G401 (cell line): ENCODE data around the gene NFASC. TPM values are rescaled to one million over a fixed set of nuclear protein-coding genes. Genes with fewer than 3 reads are reported as not detected.

ENCODE experiments used
- DNase-seq: peaks from one replicate; pipeline ENCODE4 v3.0.0-alpha.2; 2015; ENCODE audit warnings: low spot score
- in situ Hi-C: cut with HindIII; loops from 2 replicates; pipeline ENCODE4 v1.10.0; 2016; ENCODE audit warnings: low sequenced_read_pairs, mixed read lengths
- total RNA-seq: library from RNA; depleted of rRNA; stranded (reverse); fragments of >200 nt; shearing (Covaris generic); gene quantifications from 2 replicates; pipeline ENCODE4 v1.2.3, GENCODE V29; 2014

Gene NFASC
- total RNA-seq, 1 experiment from 2014 or later, result not detected

DNA sequence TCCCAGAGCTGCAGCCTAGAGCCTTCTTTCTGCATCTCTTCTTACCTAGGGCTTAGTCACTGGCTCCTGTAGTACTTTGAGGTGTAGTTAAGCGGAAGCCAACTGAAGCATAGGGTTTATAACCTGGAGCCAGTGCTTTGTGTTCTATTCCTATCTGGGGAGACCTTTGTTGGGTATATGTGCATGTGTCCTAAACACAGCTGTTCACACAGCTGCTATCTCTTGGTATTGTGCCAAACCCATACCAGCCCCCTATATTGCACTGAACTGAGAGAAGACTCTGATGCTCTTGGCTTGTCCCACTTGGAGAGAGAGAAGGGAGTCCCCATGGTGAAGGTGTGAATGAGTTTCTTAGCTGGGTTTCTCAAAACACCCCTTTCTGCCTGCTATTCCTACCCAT, 17.2 kb upstream of the NFASC start:
- in situ Hi-C loops, result no loop called here
- DNase-seq, result no peak

DNA sequence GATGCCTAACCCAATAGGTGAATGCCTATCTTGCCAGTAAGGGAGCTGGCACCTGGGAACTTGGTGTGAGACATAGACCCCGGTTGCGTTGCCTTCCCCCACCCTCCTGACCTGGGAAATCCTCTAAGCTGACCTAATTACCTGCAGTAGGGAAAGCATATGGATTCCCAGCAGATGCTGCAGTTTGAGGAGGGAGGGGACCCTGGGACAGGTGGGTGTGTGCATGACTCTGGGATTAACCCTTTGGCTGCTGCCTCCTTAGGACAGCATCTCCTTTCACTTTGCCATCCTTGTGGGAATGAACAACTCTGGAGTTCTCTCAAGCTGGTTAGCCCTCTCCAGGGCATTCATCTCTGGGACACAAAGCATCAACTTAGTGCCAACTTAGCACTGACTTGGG, 16.4 kb upstream of the NFASC start:
- no peak for DNase-seq
- in situ Hi-C loops, result no loop called here

DNA sequence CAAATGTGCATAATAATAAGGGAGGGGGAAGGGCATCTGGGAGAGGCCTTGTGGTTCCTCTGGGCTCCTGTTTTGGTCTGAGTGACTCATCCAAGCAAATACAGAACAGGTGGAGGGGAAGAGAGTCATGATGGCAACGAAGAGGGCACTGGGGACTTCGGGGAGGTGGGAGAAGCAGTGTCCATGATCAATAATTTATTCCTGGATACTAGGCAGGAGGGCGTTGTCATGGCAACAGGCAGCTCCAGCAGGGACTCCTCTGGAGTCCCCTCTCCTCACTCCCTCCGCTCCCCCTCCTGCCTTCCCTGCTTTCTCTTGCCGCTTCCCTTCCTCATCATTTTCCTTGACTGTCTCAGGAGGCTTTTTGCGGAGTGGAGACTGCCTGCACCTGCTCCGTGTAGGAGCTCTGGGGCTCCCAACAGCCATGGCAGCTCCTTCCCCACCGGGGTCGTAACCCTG, 12.3 kb upstream of the NFASC start:
- no peak for DNase-seq
- in situ Hi-C loops, result no loop called here

DNA sequence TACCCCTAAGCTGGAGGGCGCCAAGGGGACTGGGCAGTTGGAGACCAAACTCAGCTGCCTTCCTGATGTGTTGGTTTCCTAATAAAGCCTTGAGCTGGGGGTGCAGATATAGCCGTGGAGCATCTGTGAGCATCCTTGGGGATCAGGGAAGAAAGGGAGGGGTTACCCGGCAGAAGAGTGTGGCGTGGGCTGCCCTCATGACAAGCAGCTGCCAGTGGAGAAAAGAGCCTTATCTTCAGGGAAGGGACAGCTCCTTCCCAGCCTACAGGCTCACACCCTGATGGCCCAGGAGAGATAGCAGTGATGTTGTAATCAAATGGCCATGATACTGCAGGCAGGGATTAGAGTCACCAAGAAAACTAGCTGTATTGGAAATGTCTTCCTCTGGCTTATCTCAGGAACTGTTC, 10.8 kb upstream of the NFASC start:
- in situ Hi-C loops, result no loop called here
- DNase-seq, result no peak

DNA sequence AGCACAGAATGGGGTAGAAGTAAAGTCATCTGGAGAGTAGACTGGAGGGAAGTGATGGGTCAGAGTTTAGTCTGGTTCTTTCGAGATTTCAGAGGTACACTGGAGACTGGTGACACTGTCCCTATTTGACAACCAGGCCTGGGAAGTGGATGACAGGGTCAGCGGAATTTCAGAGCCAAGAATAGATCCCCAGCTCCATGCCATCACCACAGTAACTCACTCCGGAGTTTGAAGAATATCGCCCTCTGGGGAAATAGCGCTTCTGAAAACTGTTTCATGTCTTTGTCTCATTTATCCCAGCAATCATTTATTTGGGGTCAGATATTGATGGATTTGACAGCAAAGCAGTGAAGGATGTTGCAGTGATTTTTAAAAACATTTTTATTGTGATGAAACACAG, 7.6 kb upstream of the NFASC start:
- in situ Hi-C loops, result no loop called here
- no peak for DNase-seq

DNA sequence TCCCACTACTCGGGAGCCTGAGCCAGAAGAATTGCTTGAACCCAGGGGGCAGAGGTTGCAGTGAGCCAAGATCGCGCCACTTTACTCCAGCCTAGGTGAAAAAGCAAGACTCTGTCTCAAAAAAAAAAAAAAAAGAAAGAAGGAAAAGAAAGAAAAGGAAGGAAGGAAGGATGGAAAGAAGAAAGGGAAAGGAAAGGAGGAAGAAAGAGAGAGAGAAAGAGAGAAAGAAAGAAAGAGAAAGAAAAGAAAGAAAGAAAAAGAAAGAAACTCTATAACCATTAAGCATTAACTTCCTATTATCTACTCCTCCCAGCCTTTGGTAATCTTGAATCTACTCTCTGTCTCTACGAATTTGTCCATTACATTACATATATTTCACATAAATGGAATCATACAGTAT, 6.9 kb upstream of the NFASC start:
- DNase-seq, result no peak
- in situ Hi-C loops, result no loop called here

DNA sequence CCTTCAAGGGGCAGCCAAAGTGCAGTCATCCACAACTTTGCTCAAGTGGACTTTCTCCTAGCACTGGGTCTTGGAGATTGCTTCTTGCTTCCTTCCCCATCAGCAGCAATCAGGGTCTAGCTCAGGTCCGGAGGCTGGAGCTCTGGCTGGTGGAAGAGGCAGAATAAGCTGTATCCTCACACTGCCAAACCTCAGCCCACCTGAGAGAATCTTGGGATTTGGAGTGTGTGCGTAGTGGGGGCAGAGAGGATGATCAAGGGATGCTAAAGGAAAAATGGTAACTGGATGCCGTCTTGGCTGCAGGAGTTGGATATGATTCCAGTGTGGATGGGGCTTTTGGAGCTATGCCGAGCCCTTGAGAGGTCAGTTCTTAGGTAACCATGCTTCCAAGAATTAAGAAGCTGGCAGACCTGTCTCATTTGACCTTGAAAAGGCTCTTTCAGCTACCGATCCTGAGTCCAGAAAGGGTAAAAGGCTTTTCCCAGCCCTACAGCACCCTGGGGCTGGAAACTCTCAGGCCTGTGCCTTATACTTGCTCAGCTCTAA, 4.5 kb upstream of the NFASC start:
- DNase-seq, result no peak
- in situ Hi-C loops, result no loop called here

DNA sequence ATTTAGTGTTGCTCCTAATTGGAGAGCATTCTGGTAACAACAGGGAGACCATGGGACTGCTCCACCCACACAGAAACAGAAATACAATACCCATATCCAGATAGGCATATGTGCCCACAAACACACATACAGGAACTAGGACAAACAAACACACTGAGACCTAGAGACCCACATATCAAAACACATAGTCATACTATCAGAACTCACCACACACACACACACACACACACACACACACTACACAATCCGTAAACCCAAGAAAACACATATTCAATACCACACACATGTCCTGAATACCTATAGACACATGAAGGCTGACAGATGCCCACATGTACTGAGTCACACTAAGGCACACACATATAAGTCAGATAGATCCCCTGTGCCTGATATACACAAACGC, 3.5 kb upstream of the NFASC start:
- no peak for DNase-seq
- in situ Hi-C loops, result no loop called here

DNA sequence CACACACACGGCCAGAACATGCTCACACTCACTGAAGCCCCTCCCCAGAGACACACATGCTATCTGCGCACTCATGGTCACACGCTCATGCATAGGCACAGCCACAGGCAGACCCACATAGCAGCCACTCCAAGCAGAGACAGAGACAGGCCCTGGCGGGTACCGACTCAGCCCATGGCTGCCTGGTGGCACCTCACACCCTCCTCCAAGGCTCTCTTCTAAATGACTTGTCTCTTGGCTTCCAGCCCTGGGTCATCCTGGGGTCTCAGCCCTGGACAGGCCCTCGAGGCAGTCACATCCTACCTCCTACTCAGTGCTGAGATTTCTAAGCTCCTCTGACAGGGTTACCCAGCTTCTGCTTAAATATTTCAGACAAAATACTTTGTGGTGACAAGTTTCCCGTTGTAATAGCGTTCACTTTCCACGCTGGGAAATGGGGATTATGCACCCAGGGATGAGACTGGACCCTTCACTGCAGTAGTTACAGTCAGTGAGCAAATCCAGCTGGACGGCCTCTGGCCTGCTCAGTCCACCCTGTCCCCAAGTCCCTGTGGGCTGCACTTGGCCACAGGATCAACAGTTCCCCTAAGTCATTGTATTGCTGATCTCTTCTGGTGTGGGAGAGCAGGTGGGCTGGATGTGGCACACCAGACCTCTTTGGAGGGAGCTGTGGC, 2.9 kb upstream of the NFASC start:
- DNase-seq, result no peak
- in situ Hi-C loops, result no loop called here

DNA sequence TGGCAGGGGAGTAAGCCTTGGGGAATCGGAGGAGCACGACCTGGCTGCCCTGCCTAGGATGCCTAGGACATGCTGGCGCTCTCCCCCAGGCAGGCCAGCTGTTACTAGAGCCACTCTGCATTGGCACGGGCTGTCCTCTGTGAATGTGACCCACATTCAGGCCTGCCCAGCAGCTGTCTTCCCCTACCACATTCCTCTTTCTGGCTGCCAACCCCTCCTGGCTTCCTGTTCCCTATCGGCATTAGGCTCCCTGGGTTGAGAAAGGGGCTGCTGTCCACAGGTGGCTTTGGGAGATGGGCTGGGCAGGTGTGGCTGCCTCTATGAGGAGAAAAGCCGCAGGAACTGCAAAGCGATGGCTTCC, 2.3 kb upstream of the NFASC start:
- no peak for DNase-seq
- in situ Hi-C loops, result no loop called here

DNA sequence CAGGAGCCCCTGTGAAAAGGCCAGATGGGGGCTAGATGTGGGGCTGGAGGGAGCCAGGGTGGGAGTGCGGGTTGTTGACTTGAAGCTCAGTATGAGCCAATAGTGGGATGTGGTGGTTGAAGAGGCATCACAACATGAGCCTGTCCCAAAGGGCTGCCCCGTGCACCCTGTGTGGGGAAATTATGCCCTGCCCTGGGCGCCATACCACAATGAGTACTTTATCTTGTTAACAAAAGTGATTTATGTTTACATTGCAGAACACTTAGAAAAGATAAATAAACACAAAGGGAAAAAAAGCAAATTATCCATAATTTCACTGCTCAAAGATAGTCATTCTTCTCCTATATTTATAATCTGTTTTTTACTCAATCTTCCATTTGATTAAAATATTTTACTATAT, 1.6 kb upstream of the NFASC start:
- in situ Hi-C loops, result no loop called here
- no peak for DNase-seq

DNA sequence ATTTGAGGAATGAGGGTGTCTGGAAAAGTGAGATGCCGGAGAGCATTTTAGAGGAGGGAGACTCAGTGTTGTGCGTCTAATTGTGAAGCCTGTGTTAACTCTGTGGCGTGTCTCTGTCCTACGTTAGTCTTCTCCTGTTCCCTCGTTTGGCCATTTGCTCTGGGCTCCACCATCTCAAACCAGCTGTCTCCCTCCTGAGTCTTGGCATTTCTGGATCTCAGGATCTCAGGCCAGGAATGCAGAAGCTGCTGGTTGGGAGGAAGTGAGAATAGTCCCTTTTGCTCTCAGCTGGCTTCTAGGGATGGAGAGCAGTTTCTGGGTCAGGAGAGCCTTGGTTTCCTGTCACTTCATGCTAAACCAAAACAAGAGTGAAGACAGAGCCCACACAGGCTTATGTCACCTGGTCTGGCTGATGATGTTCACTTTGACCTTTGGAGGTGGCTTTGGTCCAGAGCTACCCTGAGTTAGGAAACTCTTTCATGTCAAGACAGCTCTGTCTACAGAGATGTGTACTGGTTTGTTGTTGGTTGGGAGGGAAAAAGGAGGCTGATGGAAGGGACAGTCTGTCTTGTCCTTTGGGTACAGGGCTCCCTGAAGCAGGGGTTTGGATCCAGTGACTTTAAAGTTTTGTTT, 859 bp downstream of the NFASC start:
- DNase-seq, result no peak
- in situ Hi-C loops, result no loop called here

DNA sequence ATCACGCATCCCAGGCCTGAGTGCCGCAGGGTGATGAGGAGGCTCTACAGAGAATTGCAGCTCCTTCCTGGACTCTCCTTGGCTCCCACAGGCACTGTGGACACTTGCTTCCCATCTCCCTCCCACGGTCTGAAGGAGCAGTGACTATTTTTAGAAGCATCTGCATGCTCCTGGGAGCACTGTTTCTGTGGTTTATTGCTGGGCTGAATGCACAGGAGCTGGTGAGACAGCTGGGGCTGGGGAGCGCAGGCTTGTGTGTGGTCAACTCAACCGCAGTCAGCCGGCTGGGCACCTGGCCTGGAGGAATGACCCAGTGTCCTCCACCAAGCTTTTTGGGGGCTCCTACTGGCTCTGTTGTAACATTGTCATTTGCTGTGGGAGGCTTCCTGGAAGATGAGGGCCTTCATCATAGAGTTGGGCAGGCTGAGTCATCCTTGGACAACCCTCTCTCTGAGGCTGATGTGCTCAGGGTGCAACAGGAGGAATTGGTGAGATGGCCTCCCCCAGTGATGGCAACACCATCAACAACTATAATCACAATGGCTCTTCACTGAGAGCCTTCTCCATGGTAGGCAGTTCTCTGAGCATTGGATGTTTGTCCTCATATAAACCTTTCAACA, 1.7 kb downstream of the NFASC start:
- in situ Hi-C loops, result no loop called here
- DNase-seq, result no peak

DNA sequence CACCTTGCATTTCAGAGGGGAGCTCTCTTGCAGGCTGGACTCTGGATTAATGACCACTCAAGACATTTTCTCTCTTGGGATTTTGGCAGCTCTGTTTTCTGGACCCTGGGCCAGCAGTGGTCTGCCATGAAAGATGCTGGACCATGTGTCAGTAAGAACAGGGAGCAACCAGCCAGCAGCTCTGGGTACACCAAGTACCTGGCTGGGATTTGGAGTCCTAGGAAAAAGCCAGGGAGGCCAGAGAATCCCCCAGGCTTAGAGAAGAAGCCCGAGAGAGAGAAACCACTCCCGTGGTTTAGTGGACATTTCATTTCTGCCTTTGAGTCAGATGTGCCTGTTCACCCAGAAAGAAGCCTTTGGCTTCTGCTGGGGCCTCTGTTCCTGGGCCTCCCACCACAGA, 2.5 kb downstream of the NFASC start:
- in situ Hi-C loops, result no loop called here
- DNase-seq, result peak; percentile 45

DNA sequence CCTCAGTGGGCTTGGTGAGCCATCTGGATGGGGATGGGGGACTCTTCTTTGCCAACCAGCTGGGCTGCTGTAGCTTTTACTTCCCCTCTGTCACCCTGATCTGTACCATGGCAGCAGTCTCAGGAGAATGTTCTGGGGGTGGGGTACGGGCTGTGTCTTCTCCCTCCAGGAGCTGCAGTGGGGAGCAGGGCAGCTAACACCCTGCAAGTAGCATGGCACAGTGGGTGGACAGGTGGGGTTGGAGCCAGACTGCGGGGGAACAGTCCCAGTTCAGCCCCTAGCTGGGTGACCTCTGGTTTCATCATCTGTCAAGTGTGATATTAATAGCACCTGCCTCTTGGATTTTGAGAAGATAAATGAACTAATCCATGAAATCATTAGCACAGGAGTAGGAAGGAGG, 3.1 kb downstream of the NFASC start:
- no peak for DNase-seq
- in situ Hi-C loops, result no loop called here

DNA sequence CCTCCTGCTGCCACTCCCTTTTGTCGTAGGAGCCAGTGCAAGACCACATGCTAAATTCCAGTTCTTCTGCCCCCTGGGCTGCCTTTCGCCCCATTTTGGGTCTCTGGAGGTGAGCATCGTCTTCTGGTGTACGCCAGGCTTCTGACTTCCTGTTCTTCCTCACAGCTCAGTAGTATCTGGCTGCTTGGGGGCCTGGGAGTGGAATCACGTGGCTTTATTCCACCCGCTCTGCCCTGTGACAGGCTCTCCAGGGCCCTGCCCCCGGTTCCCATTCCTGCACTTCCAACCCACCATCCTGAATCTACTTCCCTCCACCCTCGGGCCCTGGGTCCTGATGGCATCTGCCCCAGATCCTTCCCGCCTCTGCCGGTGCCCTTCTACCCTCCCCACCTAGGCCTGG, 3.6 kb downstream of the NFASC start:
- no peak for DNase-seq
- in situ Hi-C loops, result no loop called here

DNA sequence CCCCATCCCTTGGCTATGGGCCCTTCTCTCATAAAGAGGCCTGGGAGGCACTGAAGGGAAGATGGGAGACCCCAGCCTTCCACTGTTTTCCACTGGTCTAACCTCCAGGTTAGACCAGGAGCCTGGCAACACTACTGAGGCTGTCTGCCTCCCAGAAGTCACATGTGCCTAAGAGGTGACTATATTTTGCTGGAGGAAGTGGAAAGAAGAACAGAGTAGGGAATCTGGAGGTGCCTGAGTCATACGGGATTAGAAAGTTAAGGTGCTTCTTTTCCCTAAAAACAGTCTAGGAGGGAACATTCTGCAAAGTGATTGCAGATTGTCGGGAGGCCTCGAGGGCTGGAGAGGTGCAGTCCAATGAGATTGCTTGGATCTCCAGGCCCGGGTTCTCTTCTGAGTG, 4.6 kb downstream of the NFASC start:
- in situ Hi-C loops, result no loop called here
- DNase-seq, result no peak

DNA sequence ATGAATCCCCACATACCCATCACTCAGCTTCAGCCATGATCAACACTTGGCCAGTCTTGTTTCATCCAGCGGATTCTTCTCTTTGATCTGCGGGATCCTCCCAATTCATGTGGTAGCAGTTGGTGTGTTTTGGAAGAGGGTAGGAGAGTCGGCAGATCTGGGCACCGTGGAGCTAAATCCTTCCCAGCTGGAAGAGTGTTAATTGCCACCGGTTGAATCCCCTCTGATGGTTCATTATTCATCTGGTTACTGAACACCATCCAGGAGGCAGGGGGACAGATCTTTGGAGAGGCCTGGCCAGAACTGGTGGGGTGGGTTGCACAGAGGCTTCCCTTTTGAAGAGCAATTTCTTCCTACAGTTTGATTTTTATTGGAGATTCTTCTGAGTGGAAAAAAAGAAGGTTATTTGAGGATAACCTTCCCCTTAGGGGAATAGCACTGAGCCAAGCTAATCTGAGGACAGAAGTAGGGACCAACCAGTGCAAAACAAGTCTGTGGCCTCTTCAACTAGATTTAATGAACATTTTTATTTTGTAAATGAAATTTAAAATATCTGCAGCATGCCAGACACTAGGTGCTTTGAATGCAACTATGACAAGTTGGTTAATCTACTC, 8.1 kb downstream of the NFASC start:
- DNase-seq, result no peak
- in situ Hi-C loops, result no loop called here

DNA sequence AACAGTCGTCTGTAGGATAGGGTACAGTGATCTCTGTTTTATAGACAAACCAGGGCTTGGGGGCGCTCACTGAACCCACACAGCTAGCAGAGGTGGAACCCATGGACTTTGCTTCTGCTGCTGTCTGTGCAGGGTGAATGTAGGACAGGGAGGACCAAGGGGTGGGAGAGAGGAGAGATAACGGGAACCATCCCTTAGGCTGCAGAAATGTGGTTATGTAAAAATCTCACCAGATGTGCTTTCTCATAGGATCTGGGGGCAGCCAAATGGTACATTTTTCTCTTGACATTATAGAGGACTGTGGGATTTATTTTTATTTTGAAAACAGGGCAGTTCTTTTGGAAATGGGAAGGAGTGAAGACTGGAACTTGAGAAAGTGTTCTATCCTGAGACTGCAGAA, 8.7 kb downstream of the NFASC start:
- no peak for DNase-seq
- in situ Hi-C loops, result no loop called here

DNA sequence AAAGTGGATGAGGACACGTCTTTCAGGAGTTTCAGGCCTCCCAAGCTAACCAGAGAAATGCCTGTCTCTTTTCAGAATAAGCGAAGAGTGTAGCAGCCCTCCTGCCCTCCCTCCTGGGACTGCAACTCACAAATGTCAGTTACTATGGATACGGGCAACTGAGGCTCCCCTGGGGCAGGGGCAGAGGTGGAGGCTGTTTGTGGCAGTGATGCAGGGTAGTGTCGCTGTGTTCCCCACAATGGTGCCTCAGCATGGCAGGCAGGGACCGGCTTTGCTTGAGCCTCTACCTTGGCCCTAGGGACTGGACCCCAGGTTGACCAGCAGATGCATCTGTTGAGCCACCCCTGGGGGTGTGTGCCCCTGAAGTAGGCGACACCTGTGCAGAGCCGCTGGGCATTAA, 10.2 kb downstream of the NFASC start:
- no peak for DNase-seq
- in situ Hi-C loops, result no loop called here
